ENCODE data around the gene BEAN1. TPM values are rescaled to one million over a fixed set of nuclear protein-coding genes. Genes with fewer than 3 reads are reported as not detected.

Gene BEAN1
- total RNA-seq, 1 experiment from 2014 or later, result 0.24 TPM

- Histone ChIP-seq H4K5ac (ENCODE audit: insufficient read length, low read depth, low read length) (no peak overlapping the region), H3K23ac (ENCODE audit: insufficient read length, low read depth, low read length) (no peak overlapping the region), H3K27me3 (ENCODE audit: insufficient read depth, low read length) (no peaks in the 10 kb centered on the region), H3K23me2 (ENCODE audit: insufficient read length, low read depth, low read length, poor library complexity, severe bottlenecking) (no peaks in the 10 kb centered on the region), H2BK15ac (ENCODE audit: low read depth, low read length) (no peak overlapping the region), H3K27ac (ENCODE audit: insufficient read length, low read depth, low read length) (no peak overlapping the region), H2BK20ac (ENCODE audit: low read depth, low read length, poor library complexity, severe bottlenecking) (no peak overlapping the region), H3K18ac (ENCODE audit: insufficient read length, low read depth, low read length) (no peak overlapping the region), H4K20me1 (ENCODE audit: control insufficient read depth, insufficient read depth, insufficient read length) (no peaks in the 10 kb centered on the region), H3K9ac (ENCODE audit: extremely low read depth, insufficient read length, low read length) (no peak overlapping the region), H3K4me1 (ENCODE audit: insufficient read depth, low read length) (no peaks in the 10 kb centered on the region), H2AK5ac (ENCODE audit: insufficient read length, low read length) (no peak overlapping the region), H2BK120ac (ENCODE audit: low read depth, low read length, poor library complexity, severe bottlenecking) (no peak overlapping the region), H3K56ac (ENCODE audit: insufficient read length, low read depth, low read length) (no peak overlapping the region), H3T11ph (ENCODE audit: low read length) (no peak overlapping the region), H3K9me3 (ENCODE audit: control insufficient read depth, low read depth, low read length) (no peaks in the 10 kb centered on the region), H3K14ac (ENCODE audit: insufficient read depth, low read length) (no peak overlapping the region), H2BK5ac (ENCODE audit: insufficient read length, low read length) (no peak overlapping the region), H3K79me2 (ENCODE audit: insufficient read depth, low read length) (no peaks in the 10 kb centered on the region), H4K91ac (ENCODE audit: insufficient read length, low read depth, low read length) (no peak overlapping the region), H3K4ac (ENCODE audit: low read depth, low read length) (no peak overlapping the region), H2BK12ac (ENCODE audit: insufficient read length, low read depth, low read length) (no peak overlapping the region), H4K8ac (replicated peaks; ENCODE audit: insufficient read length, low read depth, low read length) (no peak overlapping the region), H3K4me2 (ENCODE audit: insufficient read depth, insufficient read length, low read length) (no peak overlapping the region), H2AFZ (ENCODE audit: low read length) (no peak overlapping the region), H3K79me1 (ENCODE audit: insufficient read depth, low read depth, low read length, poor library complexity, severe bottlenecking) (no peaks in the 10 kb centered on the region)
- H3K36me3 Mint-ChIP-seq (ENCODE audit: insufficient read depth in 1 of 3, low read depth in 3 of 3), result no peaks in the 10 kb centered on the region
- WGBS (ENCODE audit: extremely low coverage, insufficient read length, low lambda C conversion rate), result no CpG with 5 or more reads among the region's 7 CpGs
- H3K9me3 Mint-ChIP-seq, result no peaks in the 10 kb centered on the region
- no peak overlapping the region for H3K4me3 Mint-ChIP-seq
- no peak overlapping the region for H3K27ac Mint-ChIP-seq
- peaks cover 9 to 17% of the 10 kb centered on the region in 2 experiments for H3K4me1 Mint-ChIP-seq
- peaks cover 35% of the 10 kb centered on the region for H3K27me3 Mint-ChIP-seq (ENCODE audit: low read depth)
- no peak for DNase-seq
- no peak for TF ChIP-seq CTCF (conservative IDR thresholded peaks at IDR 0.05)
These were observed 14.7 kb downstream of the BEAN1 start for GRCh38 chr16:66441586-66442375.
